Naive B cell (primary cell): ENCODE results near the gene FOSL2. TPM values are rescaled to one million over a fixed set of nuclear protein-coding genes. Genes with fewer than 3 reads are reported as not detected.

ENCODE experiments used
- ATAC-seq, 2 donors: fragments of 150-1000 bp; cut with Tn5 transposase; 2 replicates each; pipeline ENCODE4 v1.10.0; 2021; ENCODE audit warnings: low read depth in 2 of 2, mild to moderate bottlenecking in 2 of 2, moderate library complexity in 2 of 2
- DNase-seq: peaks from one replicate; pipeline ENCODE4 v3.0.0; 2022
- H3K27ac Mint-ChIP-seq, 6 donors: one replicate each; pipeline ENCODE4 v1.8.0; 2020 to 2022; ENCODE audit warnings: mild to moderate bottlenecking in 6 of 6, mixed read lengths in 6 of 6, moderate library complexity in 5 of 6, inconsistent platforms in 2 of 6
- H3K27me3 Mint-ChIP-seq, 3 donors: one replicate each; pipeline ENCODE4 v1.8.0; 2021 to 2022; ENCODE audit warnings: mixed read lengths in 3 of 3, mild to moderate bottlenecking in 1 of 3
- H3K36me3 Mint-ChIP-seq, 2 donors: one replicate each; pipeline ENCODE4 v1.8.0; 2020 to 2022; ENCODE audit warnings: mixed read lengths in 2 of 2, inconsistent platforms in 1 of 2, mild to moderate bottlenecking in 1 of 2
- H3K4me1 Mint-ChIP-seq, 3 donors: one replicate each; pipeline ENCODE4 v1.8.0; 2020 to 2022; ENCODE audit warnings: mixed read lengths in 3 of 3, inconsistent platforms in 1 of 3, mild to moderate bottlenecking in 1 of 3, moderate library complexity in 1 of 3
- H3K4me3 Mint-ChIP-seq, 8 donors: one replicate each; pipeline ENCODE4 v1.8.0; 2020 to 2022; ENCODE audit warnings: mild to moderate bottlenecking in 8 of 8, mixed read lengths in 8 of 8, moderate library complexity in 8 of 8, inconsistent platforms in 2 of 8
- H3K9me3 Mint-ChIP-seq, 7 donors: one replicate each; pipeline ENCODE4 v1.8.0; 2020 to 2022; ENCODE audit warnings: mixed read lengths in 7 of 7, mild to moderate bottlenecking in 5 of 7, inconsistent platforms in 2 of 7, moderate library complexity in 1 of 7
- polyA plus RNA-seq, 6 donors: library from polyadenylated mRNA; unstranded; fragments of 300-500 nt; fragmentation: Illumina TruSeq; gene quantifications; one replicate each; pipeline ENCODE4 v1.2.3, GENCODE V29; 2021; ENCODE audit warnings: low read depth in 6 of 6

The FOSL2 gene
- polyA plus RNA-seq, 6 donors from 2014 or later: 0.06 to 0.77 (median 0.11) TPM

DNA sequence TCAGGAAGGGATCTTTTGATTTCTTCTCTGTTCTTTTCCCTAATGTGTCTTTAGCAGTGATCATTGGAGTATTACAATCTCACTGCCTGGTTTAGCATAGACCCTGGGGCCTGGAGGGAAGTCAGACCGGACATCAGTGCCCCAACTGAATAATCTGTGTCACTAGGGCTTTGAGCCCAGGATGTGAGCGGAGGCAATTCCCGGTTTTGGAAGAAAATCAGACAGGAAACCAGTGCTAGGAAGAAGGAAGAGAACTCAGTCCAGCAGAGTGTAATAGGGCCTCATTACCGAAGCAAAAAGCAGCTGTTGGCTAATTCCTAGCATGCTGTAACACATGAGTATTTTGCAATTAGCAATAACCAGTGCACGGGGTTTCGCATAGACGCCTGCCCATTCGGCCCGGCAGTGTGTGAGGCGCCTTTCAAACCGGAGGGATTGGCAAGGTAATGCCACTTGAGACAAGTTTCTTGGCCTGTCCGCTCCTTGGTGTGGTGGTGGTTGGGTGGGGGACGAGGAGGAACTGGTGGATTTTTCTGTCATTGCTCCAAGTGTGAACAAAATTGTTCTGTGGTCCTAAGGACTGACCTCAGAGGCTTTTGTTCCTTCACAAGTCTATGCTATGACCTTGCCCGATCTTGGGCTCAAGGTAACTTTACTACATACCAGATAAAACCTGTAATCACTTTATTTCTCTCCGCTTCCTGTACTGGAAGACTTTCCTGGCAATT is 2.8 kb downstream of the FOSL2 start:
- Mint-ChIP-seq H3K9me3 (no peaks in the 10 kb centered on the region), H3K4me1 (peaks cover 17 to 21% (median 18%) of the 10 kb centered on the region in 3 donors), H3K36me3 (no peaks in the 10 kb centered on the region), H3K27ac (no peak overlapping the region), H3K27me3 (peaks cover 5 to 17% (median 14%) of the 10 kb centered on the region in 3 donors), H3K4me3 (no peak overlapping the region)
- DNase-seq (no peak), ATAC-seq (no peak)

DNA sequence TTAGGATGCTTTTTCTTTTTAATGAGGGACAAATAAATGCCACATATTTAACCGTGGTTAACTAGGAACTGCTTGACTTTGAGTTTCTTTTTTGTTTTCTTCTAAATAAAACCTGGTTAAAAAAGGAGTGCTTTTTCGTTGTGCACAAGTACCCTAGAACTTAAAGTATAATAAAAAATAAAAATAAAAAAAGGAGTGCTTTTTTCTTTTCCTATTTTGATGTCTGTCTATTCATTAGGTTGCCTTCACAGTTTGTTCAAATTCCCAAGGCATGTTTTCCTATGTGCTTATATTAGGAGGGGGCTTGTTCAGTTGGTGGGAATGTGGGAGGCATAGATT is 4.4 kb downstream of the FOSL2 start:
- Mint-ChIP-seq H3K4me1 (peaks cover 8 to 15% (median 9%) of the 10 kb centered on the region in 3 donors), H3K27me3 (peaks cover 5 to 12% (median 8%) of the 10 kb centered on the region in 3 donors), H3K9me3 (no peaks in the 10 kb centered on the region), H3K36me3 (no peaks in the 10 kb centered on the region), H3K4me3 (no peak overlapping the region), H3K27ac (peak overlapping the region in 1 of 6 donors; percentile 5)
- no peak for DNase-seq
- no peak for ATAC-seq

DNA sequence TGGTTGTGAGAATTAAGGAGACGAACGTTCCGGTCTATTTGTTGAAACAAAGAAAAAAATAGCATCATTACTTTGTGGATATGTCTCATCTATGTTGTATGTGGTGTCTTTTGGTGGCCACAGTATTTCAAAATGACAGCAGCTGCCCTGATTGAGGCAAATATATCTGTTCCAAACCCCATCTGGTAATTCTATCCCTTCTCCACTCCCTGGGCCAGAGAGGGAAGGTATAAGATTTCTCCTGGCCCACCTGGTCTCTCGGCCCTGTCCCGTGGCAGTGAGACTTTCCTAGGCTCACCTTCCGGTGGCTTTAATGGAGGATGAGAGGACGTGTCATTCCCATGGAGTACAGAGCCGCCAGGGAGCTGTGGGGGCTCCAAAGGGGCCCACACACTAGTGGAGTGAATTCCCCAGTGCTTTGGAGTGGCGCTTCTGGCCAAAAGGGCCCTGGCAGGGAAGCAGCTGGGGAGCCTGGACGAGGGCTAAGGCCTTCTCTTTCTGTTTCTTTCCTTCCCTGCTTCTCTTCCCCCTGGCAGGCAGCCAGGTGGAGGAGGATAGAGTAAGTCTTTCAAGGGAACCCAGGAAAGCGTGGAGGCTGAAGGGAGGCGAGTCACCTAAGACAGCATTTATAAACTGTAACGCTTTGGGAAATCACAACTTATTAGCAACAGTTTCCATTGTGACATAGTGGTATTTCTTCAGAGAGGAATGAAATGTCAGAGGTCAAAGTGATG is 5.6 kb downstream of the FOSL2 start:
- peaks cover 4 to 9% (median 7%) of the 10 kb centered on the region in 3 donors for H3K4me1 Mint-ChIP-seq

DNA sequence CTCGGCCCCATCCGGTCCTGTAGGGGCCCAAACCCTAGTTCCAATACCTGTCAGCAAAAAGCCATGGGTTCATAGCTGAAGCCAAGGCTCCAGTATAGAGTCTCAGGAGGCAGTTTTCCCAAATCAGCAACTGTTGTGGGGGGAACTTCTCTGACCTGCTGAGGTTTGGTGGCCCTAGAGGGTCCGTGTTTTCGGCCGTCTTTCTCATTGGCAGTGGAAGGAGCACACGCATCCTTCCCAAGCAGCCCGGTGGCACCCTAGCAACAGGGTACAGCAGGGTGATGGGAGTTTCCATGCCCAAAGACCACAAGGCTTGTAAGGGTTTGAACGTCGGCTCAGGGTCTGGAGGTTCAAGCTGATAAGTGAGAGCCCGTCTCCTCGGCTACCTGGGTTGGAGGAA is 6.6 kb downstream of the FOSL2 start:
- peaks cover 0 to 7% (median 0%) of the 10 kb centered on the region in 3 donors for H3K27me3 Mint-ChIP-seq
- no peaks in the 10 kb centered on the region for H3K9me3 Mint-ChIP-seq
- H3K27ac Mint-ChIP-seq: no peak overlapping the region
- H3K4me1 Mint-ChIP-seq: peaks cover 0 to 4% (median 4%) of the 10 kb centered on the region in 3 donors
- no peak overlapping the region for H3K4me3 Mint-ChIP-seq
- H3K36me3 Mint-ChIP-seq: no peaks in the 10 kb centered on the region
- DNase-seq (no peak), ATAC-seq (no peak)

More for the DNA sequence above, 5.6 kb downstream of the FOSL2 start:
- no peaks in the 10 kb centered on the region for H3K36me3 Mint-ChIP-seq
- H3K9me3 Mint-ChIP-seq: no peaks in the 10 kb centered on the region
- H3K4me3 Mint-ChIP-seq: peak overlapping the region in 1 of 8 donors; percentile 37
- DNase-seq (no peak), ATAC-seq (no peak)
- no peak overlapping the region for H3K27ac Mint-ChIP-seq
- H3K27me3 Mint-ChIP-seq: peaks cover 0 to 7% (median 0%) of the 10 kb centered on the region in 3 donors

DNA sequence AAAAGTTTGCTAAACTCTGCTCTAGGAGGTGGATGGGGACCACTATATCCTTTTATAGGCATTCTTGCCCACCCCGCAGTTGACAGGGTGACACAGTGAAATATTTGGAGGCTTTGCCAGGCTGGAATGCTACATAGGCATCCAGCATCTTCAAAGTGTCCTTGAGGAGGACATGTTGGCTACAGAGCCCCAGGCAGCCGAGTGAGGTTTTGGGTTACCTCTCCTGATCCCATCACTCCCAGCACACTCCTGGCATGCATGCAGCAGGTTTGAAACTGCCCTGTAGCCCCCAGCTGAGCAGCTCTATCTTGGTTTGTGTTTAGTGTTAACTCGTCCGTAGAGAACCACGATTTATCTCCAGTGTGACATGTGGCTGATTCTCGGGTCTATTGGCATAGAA is 7.3 kb downstream of the FOSL2 start:
- DNase-seq (no peak), ATAC-seq (no peak)
- H3K4me3 Mint-ChIP-seq: no peak overlapping the region
- no peaks in the 10 kb centered on the region for H3K9me3 Mint-ChIP-seq
- H3K4me1 Mint-ChIP-seq: no peaks in the 10 kb centered on the region
- no peak overlapping the region for H3K27ac Mint-ChIP-seq
- no peaks in the 10 kb centered on the region for H3K36me3 Mint-ChIP-seq
- peaks cover 0 to 7% (median 0%) of the 10 kb centered on the region in 3 donors for H3K27me3 Mint-ChIP-seq

DNA sequence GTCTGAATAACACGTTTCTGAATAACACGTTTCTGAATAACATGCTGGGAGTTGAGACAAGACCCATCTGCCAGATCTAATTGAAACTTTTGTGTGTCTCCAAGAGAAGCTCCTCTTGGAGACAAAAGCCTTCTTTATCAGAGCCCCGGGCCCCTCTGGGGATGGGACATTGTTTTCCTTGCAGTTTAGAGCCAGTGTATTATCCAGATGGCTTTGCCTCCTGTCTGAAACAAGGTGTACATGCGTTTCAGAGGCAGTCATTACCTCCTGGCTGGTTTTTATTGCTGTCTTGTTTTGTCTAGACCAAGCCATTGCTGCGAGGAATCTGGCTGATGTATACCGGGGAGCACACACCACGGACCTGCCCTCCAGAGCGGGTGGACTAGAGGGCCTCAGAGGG is 7.8 kb downstream of the FOSL2 start:
- no peak for DNase-seq
- no peaks in the 10 kb centered on the region for H3K4me1 Mint-ChIP-seq
- H3K27ac Mint-ChIP-seq: no peak overlapping the region

DNA sequence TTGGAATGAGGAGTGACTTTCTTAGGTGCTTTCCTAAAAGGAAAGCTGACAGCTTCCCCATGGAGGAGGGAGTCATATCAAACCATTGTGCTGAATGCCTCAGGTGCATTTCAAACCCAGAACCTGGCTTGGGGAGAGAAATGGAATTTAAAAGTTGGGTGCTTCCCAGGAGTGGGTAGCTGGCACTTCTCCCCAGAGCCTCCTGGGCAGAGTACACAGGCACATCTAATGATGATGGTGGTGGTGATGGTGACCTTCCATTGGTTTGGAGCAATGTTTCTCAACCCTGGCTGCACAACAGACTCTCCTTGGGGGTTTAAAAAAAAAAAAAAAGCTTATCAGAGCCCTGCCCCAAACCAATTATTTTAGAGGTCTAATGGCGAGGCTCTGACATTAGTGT is 8.3 kb downstream of the FOSL2 start:
- H3K27me3 Mint-ChIP-seq: peaks cover 0 to 7% (median 0%) of the 10 kb centered on the region in 3 donors
- H3K27ac Mint-ChIP-seq: no peak overlapping the region
- DNase-seq (no peak), ATAC-seq (no peak)
- H3K4me1 Mint-ChIP-seq: no peaks in the 10 kb centered on the region
- H3K9me3 Mint-ChIP-seq: no peaks in the 10 kb centered on the region
- no peak overlapping the region for H3K4me3 Mint-ChIP-seq
- no peaks in the 10 kb centered on the region for H3K36me3 Mint-ChIP-seq

More for the DNA sequence above, 7.8 kb downstream of the FOSL2 start:
- Mint-ChIP-seq H3K4me3 (no peak overlapping the region), H3K36me3 (no peaks in the 10 kb centered on the region), H3K9me3 (no peaks in the 10 kb centered on the region), H3K27me3 (peaks cover 0 to 7% (median 0%) of the 10 kb centered on the region in 3 donors)
- no peak for ATAC-seq

DNA sequence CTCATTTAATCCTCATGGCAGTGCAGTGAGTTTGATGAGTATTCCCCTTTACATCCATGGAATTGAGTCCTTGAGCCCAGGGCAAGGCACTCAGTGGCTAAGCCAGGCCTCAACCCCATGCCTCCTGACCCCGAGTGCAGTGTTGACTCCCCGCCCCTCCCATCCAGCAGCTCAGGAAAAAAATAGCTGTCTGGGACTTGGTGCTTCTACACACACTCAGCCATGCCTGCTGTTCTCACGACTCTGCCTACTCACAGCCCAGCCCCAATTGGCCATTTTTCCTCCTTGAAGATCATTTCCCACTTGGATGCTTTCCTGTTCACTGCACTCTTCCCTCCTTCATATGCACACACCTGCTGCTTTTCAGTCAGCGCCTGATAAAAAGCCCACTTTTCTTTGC is 8.8 kb downstream of the FOSL2 start:
- H3K4me1 Mint-ChIP-seq: no peaks in the 10 kb centered on the region
- no peaks in the 10 kb centered on the region for H3K9me3 Mint-ChIP-seq
- peaks cover 0 to 7% (median 0%) of the 10 kb centered on the region in 3 donors for H3K27me3 Mint-ChIP-seq
- no peaks in the 10 kb centered on the region for H3K36me3 Mint-ChIP-seq
- DNase-seq (no peak), ATAC-seq (no peak)
- H3K27ac Mint-ChIP-seq: no peak overlapping the region
- no peak overlapping the region for H3K4me3 Mint-ChIP-seq

DNA sequence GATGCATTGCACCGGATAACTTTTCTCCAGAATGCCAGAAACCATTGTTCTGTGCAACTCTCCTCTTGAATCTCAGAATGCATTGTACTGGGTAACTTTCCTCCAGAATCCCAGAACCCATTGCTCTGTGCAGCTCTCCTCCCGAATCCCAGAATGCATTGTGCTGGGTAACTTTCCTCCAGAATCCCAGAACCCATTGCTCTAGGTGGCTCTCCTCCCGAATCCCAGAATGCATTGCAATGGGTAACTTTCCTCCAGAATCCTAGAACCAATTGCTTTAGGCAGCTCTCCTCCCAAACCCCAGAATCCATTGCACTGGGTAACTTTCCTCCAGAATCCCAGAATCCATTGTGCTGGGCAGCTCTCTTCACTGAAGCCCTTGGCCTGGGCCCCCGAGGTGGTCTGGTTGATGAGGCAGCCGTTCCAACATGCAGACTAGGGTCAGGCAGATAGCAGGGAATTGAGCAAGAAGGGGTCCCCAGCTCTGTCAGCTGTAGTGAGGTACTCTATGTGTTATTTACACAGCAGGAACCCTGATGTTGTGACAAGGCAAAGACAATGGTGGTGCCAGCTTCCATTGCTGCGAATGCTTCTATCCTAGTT is 9.4 kb downstream of the FOSL2 start:
- no peak for DNase-seq
- Mint-ChIP-seq H3K27ac (no peak overlapping the region), H3K4me3 (peak overlapping the region in 1 of 8 donors; percentile 31), H3K27me3 (peaks cover 0 to 7% (median 0%) of the 10 kb centered on the region in 3 donors), H3K4me1 (no peaks in the 10 kb centered on the region), H3K9me3 (no peaks in the 10 kb centered on the region), H3K36me3 (no peaks in the 10 kb centered on the region)
- ATAC-seq: no peak

DNA sequence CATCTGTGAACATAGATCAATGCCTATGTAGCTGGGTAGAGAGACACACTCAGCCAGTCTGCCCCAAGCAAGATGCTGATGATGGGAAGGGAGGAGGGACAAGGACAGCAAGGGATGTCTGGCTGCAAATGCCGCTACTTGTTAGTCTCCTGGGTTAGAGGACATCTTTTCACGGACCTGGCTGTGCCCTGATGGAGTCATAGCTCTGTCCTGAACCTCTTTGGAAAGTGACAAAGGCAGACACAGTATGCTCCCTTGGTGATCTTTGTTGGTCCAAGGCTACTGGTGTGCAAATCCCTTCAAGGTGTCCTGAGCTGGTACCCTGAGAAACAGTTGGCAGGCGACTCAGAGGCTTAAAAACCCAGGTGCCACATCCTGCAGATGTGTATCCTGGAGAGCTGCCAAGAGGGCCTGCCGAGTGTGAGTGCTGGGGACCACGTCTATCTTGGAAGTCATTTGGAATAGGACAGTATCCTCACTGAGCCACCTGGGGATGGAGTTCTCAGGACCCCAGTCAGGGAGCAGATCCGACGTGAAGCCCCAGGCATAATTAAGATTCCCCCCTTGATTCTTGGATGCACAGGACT is 10.8 kb downstream of the FOSL2 start:
- Mint-ChIP-seq H3K4me1 (no peaks in the 10 kb centered on the region), H3K36me3 (no peaks in the 10 kb centered on the region), H3K27me3 (peaks cover 0 to 7% (median 0%) of the 10 kb centered on the region in 3 donors), H3K27ac (no peak overlapping the region), H3K4me3 (no peak overlapping the region), H3K9me3 (no peaks in the 10 kb centered on the region)
- no peak for ATAC-seq
- no peak for DNase-seq

DNA sequence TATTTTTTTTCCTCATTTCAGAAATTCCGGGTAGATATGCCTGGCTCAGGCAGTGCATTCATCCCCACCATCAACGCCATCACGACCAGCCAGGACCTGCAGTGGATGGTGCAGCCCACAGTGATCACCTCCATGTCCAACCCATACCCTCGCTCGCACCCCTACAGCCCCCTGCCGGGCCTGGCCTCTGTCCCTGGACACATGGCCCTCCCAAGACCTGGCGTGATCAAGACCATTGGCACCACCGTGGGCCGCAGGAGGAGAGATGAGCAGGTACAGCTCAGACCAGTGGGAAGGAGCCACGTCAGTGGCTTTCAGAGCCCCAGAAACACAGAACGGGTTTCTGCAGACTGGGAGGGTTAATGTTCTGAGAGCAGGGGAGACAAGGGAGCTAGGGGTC is 11.4 kb downstream of the FOSL2 start:
- Mint-ChIP-seq H3K27me3 (peaks cover 0 to 7% (median 0%) of the 10 kb centered on the region in 3 donors), H3K4me3 (peak overlapping the region in 1 of 8 donors; percentile 2), H3K27ac (peak overlapping the region in 1 of 6 donors; percentile 80), H3K36me3 (no peaks in the 10 kb centered on the region), H3K9me3 (no peaks in the 10 kb centered on the region), H3K4me1 (no peaks in the 10 kb centered on the region)
- DNase-seq: no peak
- ATAC-seq: no peak

DNA sequence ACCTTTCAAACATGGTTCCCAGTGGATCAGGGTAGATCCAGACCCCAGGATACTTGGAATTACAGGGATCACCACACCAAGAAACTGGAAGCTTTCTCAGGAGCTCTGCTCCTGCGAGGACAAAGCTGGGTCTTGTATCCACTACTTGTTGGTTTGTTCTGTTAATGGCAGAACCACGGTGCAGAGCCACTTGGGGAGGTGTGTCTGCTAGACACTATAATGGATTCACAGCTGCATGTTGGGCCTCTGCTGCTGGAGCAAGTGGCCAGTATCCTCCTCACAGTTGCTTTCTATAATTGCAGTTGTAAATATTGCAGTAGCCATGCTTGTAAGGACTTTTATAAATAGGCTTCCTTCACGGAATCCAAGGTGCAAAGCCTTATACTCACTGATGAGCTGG is 12.9 kb downstream of the FOSL2 start:
- H3K27me3 Mint-ChIP-seq: peaks cover 0 to 7% (median 0%) of the 10 kb centered on the region in 3 donors
- no peak overlapping the region for H3K4me3 Mint-ChIP-seq
- no peak for DNase-seq
- no peaks in the 10 kb centered on the region for H3K36me3 Mint-ChIP-seq
- no peak for ATAC-seq
- no peaks in the 10 kb centered on the region for H3K9me3 Mint-ChIP-seq
- peaks cover 3 to 9% (median 8%) of the 10 kb centered on the region in 3 donors for H3K4me1 Mint-ChIP-seq
- peak overlapping the region in 1 of 6 donors; percentile 11 for H3K27ac Mint-ChIP-seq

DNA sequence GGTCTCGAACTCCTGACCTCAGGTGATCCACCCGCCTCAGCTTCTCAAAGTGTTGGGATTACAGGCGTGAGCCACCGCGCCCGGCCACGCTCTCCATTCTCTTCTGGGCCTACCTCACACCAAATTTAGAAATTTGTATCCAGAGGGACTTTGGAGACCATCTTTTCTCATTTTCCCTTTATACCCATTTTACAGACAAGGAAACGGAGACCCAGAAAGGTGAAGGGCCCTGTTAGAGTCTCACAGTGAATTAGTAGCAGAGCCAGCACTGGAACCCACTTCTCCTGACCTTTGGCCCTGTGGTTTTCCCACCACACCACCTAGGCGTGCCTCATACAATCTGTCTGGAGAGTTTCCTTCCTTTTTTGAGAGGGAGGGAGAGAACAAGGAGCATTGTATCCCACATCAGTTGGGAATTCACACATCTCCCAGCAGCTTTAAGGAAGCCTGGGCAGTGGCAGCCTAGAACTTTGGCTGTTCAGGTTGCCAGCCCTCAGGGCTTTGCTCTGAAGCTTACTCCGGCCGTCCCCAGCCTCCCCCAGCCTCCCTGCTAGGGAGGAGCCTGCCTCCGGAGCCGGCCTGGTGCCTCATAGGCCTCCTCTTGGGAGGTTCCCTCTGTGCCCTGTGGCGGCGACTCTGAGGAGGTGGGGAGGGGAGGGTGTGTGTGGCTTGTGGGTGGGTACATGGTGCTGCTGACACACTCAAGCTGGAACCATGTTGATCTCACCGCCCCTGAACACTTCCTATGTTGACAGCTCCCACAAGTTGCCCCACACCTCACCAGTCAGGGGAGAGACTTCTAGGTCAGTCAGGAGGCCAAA is 13.8 kb downstream of the FOSL2 start:
- ATAC-seq (no peak), DNase-seq (no peak)
- Mint-ChIP-seq H3K27ac (peak overlapping the region in 1 of 6 donors; percentile 80), H3K4me1 (peaks cover 4 to 15% (median 12%) of the 10 kb centered on the region in 3 donors), H3K27me3 (peaks cover 0 to 15% (median 0%) of the 10 kb centered on the region in 3 donors), H3K4me3 (no peak overlapping the region), H3K36me3 (no peaks in the 10 kb centered on the region), H3K9me3 (no peaks in the 10 kb centered on the region)
